GM19238 (cell line): ENCODE data around the gene BBLN.
"Not testable (repeated sequence)": the region's sequence is repeated elsewhere in the genome, so short reads cannot be mapped to it uniquely, and the experiment has no call there.

ENCODE experiments used
- DNase-seq: peaks from one replicate; pipeline ENCODE4 v3.0.0; 2011; ENCODE audit warnings: low spot score; ENCODE audit not compliant: insufficient read length

Gene BBLN

GRCh38 chr9:128162215-128163026 is 2.4 kb downstream of the BBLN start:
- no peak for DNase-seq

GRCh38 chr9:128163027-128163515 is 3.0 kb downstream of the BBLN start:
- no peak for DNase-seq

- no peak for DNase-seq
Measured at GRCh38 chr9:128163523-128164306, 3.6 kb downstream of the BBLN start.

GRCh38 chr9:128164307-128164885 is 4.3 kb downstream of the BBLN start:
- DNase-seq, result no peak

- no peak for DNase-seq
Measured at GRCh38 chr9:128166169-128166568, 6.1 kb downstream of the BBLN start.

- DNase-seq, result no peak
Measured at GRCh38 chr9:128167209-128167608, 7.1 kb downstream of the BBLN start.

GRCh38 chr9:128168731-128169308 is 8.8 kb downstream of the BBLN start:
- no peak for DNase-seq

GRCh38 chr9:128169492-128169891 is 9.4 kb downstream of the BBLN start:
- DNase-seq, result no peak

GRCh38 chr9:128169925-128170324 is 9.9 kb downstream of the BBLN start:
- no peak for DNase-seq

GRCh38 chr9:128174062-128174461 is 14.0 kb downstream of the BBLN start:
- DNase-seq, result no peak

- no peak for DNase-seq
Measured at GRCh38 chr9:128175102-128175563, 15.1 kb downstream of the BBLN start.

- DNase-seq, result no peak
Measured at GRCh38 chr9:128175726-128176125, 15.7 kb downstream of the BBLN start.

- no peak for DNase-seq
Measured at GRCh38 chr9:128178806-128179431, 18.9 kb downstream of the BBLN start.

- DNase-seq, result no peak
Measured at GRCh38 chr9:128180001-128180400, 19.9 kb downstream of the BBLN start.

GRCh38 chr9:128180447-128180846 is 20.4 kb downstream of the BBLN start:
- DNase-seq, result no peak

- DNase-seq, result not testable (repeated sequence)
Measured at GRCh38 chr9:128181480-128181879, 21.4 kb downstream of the BBLN start.

GRCh38 chr9:128182893-128183588 is 23.0 kb downstream of the BBLN start:
- no peak for DNase-seq

- no peak for DNase-seq
Measured at GRCh38 chr9:128185979-128186965, 26.2 kb downstream of the BBLN start.

- DNase-seq, result no peak
Measured at GRCh38 chr9:128187361-128187760, 27.3 kb downstream of the BBLN start.
